ENCODE data around the gene ZNF155. TPM values are rescaled to one million over a fixed set of nuclear protein-coding genes. Genes with fewer than 3 reads are reported as not detected.

ZNF155 gene
- 6.3 and 7.1 TPM in 2 replicates for total RNA-seq

DNA sequence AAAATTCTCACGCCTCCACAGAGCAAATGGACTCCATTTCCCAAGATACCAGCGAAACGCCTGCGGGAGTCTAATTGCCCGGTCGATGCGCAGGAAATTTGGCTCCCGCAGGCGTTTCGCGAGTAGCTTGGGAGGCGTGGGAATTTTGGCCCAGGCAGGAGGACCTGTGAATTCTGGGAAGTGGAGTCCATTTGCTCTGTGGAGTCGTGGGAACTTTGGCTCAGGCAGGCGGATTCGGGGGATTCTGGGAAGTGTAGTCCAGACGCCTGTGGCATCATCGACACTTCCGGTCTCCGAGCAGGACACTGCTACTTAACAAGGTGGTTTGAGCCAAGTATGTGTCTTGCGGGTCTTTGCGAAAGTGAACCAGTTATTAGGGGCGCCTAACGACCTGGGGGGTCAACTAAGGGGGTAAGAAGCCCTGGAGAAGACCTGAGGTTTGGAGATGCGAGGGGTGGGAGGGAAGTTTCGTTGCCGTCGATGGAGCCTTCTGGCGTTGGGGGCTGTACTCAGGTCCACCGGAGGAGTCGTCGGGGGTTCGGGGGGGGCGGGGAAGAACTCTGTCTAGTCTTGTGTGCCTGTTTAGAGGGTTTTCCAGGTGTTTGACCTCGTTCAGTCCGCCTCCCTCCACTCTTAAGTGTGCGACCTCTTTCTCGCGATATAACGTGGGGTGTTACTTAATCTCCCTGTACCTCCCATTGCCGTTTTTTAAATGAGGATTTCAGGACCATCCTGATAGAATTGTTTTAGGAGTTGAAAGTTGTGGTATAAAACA lies at the start of gene ZNF155:
Gene ZNF155 (plus strand): TSS at position 277 of the 775 bp plus-strand sequence. CDS start 4,356 bp downstream, outside the sequence.

DNA sequence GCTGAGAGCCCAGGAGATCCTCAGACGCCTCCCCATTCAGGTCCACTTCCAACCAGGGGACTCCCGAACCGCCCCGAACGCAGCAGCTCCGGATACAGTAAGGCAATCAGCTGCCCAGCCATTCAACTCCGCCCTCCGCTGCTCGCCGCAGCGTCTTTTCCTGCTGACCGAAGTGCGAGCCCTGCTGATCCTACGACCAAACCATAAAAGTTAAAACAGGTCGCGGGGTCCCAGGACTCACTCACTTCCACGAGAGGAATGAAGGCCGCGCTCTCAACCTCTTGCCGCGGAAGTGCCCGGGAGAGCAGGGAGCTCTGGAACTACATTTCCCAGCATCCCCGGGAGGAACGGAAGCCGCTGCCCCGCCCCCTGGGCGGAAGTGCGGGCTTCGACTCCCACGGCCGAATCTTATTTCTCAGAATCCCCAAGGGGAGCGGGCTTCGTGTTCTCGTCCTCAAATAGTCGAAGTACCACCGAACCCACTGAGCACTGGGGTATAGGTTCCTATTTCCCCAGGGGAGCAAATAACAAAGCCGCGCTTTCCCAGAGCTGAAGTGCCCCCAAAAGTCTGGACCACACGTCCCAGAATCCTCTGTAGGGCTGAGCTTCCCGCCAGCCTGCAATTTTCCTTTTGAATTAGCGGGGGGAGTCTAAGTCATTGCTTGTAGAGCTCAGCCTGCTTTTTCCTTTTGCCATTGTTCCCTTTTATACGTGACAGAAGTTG lies 48.8 kb upstream of the ZNF155 start, which contains the start of gene ZNF45:
Gene ZNF45 (minus strand): TSS at position 298 of the 724 bp plus-strand sequence. CDS start 13,097 bp downstream, outside the sequence.

DNA sequence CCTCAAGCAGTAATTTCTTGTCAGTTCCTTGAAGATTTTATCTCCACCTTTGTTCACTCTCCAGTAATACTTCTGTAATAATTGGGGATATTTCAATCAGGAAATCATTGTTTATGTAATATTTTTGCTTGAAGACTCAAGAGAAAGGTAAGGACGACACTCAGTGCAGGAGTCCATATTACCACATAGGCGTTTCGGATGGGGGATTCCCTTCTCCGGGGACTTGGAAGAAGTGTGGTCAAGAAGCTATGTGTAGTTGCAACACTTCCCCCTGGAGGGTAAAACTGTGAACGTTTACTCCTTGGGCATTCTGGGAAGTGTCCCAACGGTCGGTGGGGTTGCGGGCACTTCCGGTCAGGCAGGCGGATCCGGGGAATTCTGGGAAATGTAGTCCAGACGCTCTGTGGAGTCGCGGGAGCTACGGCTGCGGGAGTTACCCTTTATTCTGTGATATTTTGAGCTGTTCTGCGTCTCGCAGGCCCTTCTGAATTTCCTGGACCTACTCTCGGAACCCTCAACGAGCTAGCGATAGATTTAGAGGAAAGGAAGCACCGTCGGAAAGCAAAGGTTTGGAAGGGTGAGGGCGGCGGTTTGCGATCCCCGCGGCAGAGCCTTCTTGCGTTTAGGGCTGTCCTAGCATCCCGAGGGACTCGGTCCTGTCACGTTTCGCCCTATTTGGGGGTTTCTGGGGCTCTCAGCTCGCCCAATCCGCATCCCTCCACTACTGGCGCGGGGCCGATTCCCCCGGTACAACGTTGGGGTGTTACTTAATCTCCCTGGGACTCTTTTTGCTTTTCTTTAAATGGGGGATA lies 32.9 kb upstream of the ZNF155 start, which contains the start of gene ZNF221:
Gene ZNF221 (plus strand): TSS at position 395 of the 812 bp plus-strand sequence. CDS start 11,499 bp downstream, outside the sequence.

GRCh38 chr19:44002566-44003460 lies 18.8 kb downstream of the ZNF155 start, which contains the start of gene ZNF230:
ZNF230 (plus strand) TSS chr19:44002957; CDS start chr19:44007079, 4,122 bp downstream.

DNA sequence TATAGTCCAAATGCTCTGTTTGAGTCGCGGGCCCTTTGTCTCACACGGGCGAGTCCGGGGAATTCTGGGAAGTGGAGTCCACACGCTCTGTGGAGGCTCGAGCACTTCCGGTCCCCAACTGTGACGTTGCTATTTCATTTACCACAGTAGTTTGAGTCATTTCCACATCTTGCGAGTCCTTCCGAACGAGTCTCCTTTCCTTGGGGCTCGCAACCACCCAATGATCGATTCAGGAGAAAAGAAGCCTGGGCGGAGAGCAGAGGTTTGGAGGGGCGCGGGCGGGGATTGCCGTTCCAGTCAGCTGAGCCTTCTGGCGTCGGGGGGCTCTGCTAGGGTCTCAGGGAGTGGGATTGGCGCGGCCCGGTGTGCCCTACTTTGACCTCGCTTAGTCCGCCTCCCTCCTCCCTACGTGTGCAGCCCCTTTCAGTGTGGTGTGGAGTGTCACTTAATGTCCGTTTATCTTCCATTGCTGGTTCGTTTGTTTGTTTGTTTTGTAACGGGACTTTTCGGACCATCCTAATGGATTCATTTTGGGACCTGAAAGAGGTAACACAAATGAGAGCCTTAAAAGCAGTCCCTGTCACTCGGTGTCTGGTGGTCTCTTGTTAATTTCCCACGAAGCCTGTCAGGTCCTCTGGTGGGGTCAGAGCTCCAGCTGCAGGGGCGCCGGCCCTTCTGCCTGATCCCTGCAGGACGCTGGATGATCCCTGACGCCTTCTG lies 41.4 kb downstream of the ZNF155 start, which contains the start of gene ZNF222:
Gene ZNF222 (plus strand): TSS at position 163 of the 720 bp plus-strand sequence. CDS start 58 bp downstream, at position 221.

Small RNA genes lying within 50 kb of the gene (small RNA-seq; reads per million reads assigned to genes)
- not detected for gene AC006213.5

Other genes with a start within 250 kb of the ZNF155 start
- 17.5 and 27.1 TPM in 2 replicates for gene SMG9, start 229.2 kb upstream of the ZNF155 start, total RNA-seq
- gene KCNN4, start 203.2 kb upstream of the ZNF155 start, total RNA-seq = 85.2 and 95.4 TPM in 2 replicates
- gene LYPD5, start 181.7 kb upstream of the ZNF155 start, total RNA-seq = 10.8 and 12.2 TPM in 2 replicates
- gene ZNF283, start 156.9 kb upstream of the ZNF155 start, total RNA-seq = 14.7 and 18.8 TPM in 2 replicates
- gene ZNF404, start 100.2 kb upstream of the ZNF155 start, total RNA-seq = 1.4 and 4.3 TPM in 2 replicates
- gene ZNF45, start 48.9 kb upstream of the ZNF155 start, total RNA-seq = 14.3 and 18.1 TPM in 2 replicates
- 7.0 and 7.9 TPM in 2 replicates for gene ZNF221, start 33.0 kb upstream of the ZNF155 start, total RNA-seq
- 3.6 and 7.1 TPM in 2 replicates for gene ZNF230, start 18.8 kb downstream of the ZNF155 start, total RNA-seq
- 4.3 and 6.0 TPM in 2 replicates for gene ZNF222, start 41.2 kb downstream of the ZNF155 start, total RNA-seq
- gene ZNF223, start 67.8 kb downstream of the ZNF155 start, total RNA-seq = 7.5 and 7.9 TPM in 2 replicates
- 4.8 and 5.1 TPM in 2 replicates for gene ZNF284, start 88.0 kb downstream of the ZNF155 start, total RNA-seq
- 26.7 and 40.0 TPM in 2 replicates for gene ZNF224, start 110.2 kb downstream of the ZNF155 start, total RNA-seq
- 4.4 and 8.6 TPM in 2 replicates for gene ZNF225, start 129.2 kb downstream of the ZNF155 start, total RNA-seq
- gene ZNF234, start 157.4 kb downstream of the ZNF155 start, total RNA-seq = 11.0 and 13.7 TPM in 2 replicates
- 12.0 and 26.7 TPM in 2 replicates for gene ZNF226, start 180.9 kb downstream of the ZNF155 start, total RNA-seq
- gene ZNF227, start 228.3 kb downstream of the ZNF155 start, total RNA-seq = 12.0 and 23.2 TPM in 2 replicates

All from placental epithelial cell (primary cell).